AG10803 (cell line): ENCODE data around the gene PPP1R12A.

ENCODE experiments used
- DNase-seq: peaks from one replicate; pipeline ENCODE4 v3.0.0; 2010; ENCODE audit warnings: low read depth
- H3K4me3 ChIP-seq: 2 replicates; pipeline ENCODE4 v1.5.1; 2011; ENCODE audit warnings: mild to moderate bottlenecking, low read length, control low read depth
- CTCF ChIP-seq: conservative IDR thresholded peaks from 2 replicates; pipeline ENCODE4 v1.5.1; 2011; ENCODE audit warnings: mild to moderate bottlenecking, low read length, control low read depth, inconsistent platforms

Gene PPP1R12A

DNA sequence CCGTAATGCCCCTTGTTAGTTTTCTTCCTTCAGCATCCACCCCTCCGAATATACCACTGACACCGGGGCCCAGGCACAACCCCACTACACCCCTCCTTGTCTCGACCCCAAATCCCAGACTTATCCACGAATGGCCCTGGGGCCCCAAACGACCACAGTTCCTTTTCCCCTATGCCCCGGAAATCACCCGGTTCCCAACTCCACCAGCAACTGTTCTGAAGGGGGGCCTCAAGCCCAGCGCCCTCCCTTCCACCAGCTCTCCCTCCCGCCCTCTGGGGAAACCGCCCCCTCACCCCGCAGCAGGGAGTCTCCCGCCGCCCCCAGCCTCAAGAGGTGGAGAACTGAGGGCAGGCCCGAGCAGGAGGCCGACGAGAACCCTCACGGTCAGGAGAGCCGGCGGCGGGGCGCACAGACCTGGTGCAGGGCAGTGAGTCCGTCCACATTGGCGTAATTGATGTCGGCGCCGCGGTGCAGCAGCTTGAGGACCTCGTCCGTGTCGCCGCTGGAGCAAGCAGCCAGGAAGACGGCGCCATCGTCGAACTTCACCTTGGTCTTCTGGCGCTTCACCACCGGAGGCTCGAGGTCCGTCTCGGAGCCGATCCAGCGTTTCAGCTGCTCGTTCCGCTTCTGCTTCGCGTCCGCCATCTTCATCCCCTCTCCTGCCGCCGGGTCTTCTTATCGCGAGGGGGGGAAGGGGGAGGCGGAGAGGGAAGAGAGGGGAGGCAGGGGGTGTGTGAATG lies 446 bp downstream of the PPP1R12A start:
- TF ChIP-seq CTCF = no peak
- DNase-seq = peak; percentile 34

DNA sequence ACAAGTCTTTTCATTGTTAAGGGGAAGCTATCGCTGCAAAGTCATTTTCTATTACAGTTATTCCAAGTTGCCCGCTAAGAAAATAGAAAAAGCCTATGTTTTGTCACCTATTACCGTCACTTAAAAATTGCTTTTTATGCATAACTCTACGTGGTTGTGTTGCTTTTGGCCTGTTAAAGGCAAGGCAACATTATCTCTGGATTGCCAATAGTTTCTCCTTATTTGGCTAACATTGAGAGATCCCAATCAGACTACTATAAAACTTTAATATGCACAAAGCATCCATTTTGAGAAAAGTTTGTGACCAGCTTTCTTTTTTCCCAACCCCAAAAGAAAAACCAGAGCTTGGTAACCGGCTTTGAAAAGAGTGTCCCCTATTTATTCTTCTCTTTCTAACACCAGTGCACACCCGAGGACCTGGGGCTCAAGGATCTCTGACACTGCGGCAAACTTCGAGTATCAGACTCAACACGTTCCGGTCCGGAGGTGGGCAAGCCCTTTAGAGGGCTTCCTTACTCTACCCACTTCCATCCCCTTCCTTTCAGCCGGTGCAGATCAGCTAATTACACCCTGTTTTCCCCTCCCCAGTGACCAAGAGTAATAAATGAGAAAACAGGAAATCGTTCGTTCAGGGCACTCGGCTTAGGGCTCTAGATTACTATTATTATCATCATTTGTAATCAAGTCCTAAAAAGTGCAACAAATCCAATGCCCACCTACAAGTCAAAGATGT lies 1.2 kb downstream of the PPP1R12A start:
- peak; percentile 11 for DNase-seq
- no peak for TF ChIP-seq CTCF
- H3K4me3 ChIP-seq = peak overlapping the region; percentile 92

More for the DNA sequence above, 446 bp downstream of the PPP1R12A start:
- H3K4me3 ChIP-seq = peak overlapping the region; percentile 92

DNA sequence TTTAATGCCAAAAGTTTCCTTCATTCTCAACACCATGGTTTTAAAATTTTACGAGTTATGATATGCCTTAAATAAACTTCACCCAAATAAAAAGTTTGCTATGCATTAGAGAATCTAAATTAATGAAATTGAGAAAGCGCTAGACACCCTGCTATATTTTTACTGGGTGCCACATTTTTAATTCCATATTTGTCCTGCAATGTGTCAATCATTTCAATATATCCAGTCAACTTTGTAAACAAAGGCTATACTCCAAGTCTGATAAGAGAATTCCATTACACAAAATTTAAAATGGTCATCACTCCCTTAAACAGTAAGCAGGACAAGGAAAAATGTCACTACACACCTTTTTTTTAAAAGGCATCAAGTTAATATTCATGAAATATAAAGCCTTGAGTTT lies 1.9 kb downstream of the PPP1R12A start:
- peak overlapping the region; percentile 92 for H3K4me3 ChIP-seq
- TF ChIP-seq CTCF = no peak

GRCh38 chr12:79932357-79932756 lies 2.5 kb downstream of the PPP1R12A start:
- no peak for DNase-seq
- TF ChIP-seq CTCF = no peak
- H3K4me3 ChIP-seq = peak overlapping the region; percentile 92

More for the DNA sequence above, 1.9 kb downstream of the PPP1R12A start:
- no peak for DNase-seq

- H3K4me3 ChIP-seq = no peak overlapping the region
- DNase-seq = no peak
- no peak for TF ChIP-seq CTCF
Measured at GRCh38 chr12:79929065-79929464, 5.8 kb downstream of the PPP1R12A start.

DNA sequence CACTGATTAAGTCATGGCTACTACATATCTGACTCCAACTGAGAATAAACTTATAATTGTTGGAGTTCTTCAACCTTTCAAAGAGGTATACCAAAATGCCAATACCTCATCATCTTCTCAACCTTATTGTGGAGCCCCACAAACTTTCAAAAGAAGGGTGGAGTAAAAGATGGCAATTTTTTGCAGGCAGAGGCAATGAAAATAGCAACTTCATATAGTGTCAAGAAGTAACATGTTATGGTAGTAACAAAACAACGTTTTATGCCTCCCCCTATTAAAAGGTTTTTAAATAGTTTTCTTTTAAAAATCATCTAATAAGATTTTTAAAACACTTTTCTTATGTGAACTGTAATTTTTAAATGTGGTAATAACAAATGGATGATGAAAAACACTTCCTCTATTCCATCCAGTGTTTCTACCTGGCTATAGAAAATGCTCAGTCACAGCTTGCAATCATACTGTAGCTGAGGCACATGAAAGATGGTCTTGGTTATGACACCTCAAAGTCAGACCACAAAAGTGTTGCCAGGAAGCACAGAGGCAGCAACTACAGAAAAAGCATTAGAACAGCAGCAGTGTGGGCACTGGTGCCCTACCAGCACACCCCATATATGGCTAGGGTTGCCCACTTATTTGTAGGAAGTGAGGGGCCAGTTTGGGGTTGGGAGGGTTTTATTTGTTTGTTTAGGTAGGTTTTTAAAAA lies 7.0 kb downstream of the PPP1R12A start:
- DNase-seq = peak; percentile 62
- no peak for TF ChIP-seq CTCF
- H3K4me3 ChIP-seq = no peak overlapping the region
